HK-2 (cell line): ENCODE data around the gene XPO4.
"Not testable (repeated sequence)": the region's sequence is repeated elsewhere in the genome, so short reads cannot be mapped to it uniquely, and the experiment has no call there.

Source experiments
- DNase-seq: peaks from one replicate; pipeline ENCODE4 v3.0.0-alpha.2; 2018; ENCODE audit not compliant: unreplicated experiment

Gene XPO4

DNA sequence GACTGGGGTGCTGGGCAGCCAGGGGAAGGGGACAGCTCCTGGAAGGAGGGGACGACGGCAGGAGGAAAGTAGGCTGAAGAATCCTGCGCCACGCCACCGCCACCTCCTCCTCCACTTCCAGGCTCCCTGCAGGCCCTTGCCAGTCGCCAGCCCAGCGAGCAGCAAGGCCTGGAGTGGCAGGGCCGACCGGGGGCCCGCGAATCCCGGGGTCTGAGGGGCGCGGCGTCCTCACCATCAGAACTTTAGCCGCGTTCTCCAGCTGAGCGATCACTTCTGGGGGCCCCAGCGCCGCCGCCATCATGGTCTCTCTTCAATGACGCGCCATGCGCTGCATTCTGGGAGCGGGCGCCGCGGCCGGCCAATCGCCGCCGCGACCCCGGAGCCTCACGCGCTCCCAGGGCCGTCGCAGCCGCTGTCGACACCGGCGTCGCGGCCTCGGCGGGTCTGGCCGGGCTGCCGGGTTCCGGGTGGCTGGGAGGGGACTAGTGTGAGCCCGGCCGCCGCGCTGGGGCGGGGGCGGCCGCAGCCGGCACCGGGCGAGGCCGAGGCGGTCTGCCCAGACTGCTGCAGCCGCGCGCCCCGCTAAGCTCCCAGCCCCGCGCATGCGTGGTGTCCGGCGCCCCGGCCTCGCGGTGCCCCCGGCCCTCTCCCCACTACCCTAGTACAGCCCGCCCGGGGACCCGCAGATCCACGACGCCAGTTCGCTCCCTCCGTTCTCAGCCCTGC, at the start of gene XPO4:
Gene XPO4, minus strand, starts transcription at position 309 of the 726 bp plus-strand sequence. Its CDS starts 8 bp downstream, at position 301.
- peak; percentile 72 for DNase-seq

DNA sequence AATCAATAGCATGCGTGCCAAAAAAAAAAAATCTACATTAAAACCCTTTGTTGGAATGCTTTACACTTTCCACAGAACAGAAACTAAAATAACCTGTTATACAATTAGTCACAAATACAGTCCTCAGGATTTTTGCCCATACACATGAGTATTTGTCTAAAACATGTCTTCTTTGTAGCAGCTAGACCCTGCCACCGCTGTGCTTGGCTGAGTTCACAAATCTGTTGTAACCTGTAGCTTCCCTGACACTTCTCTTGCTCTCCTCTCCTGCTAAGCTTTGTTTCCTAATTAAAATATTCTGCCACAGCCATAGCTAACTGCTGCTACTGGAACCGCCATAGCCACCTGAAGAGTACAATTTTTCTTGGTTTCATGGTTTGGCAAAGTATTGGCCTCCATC, 45.5 kb upstream of the XPO4 start:
- not testable (repeated sequence) for DNase-seq

DNA sequence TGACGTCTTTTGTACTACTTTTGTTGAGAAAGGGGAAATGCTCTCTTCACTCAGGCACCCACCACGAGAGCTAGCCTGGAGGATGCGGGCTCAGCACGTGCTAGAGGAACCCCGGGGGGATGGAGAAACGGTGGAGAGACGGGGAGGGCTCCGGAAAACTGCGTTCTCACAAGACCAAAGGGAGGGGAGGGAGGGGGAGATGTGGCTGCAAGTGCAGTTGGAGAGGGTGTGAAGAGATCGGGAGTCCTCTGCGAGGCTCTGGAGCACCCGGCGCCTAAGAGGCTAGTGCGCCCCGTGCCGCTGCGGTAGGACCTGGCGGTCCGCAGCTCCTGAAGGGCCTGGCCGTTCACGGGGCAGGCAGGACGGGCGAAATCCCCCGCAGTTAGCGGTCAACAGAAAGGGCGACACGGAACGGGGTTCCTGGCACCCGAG, 43.4 kb upstream of the XPO4 start:
- DNase-seq, result no peak

DNA sequence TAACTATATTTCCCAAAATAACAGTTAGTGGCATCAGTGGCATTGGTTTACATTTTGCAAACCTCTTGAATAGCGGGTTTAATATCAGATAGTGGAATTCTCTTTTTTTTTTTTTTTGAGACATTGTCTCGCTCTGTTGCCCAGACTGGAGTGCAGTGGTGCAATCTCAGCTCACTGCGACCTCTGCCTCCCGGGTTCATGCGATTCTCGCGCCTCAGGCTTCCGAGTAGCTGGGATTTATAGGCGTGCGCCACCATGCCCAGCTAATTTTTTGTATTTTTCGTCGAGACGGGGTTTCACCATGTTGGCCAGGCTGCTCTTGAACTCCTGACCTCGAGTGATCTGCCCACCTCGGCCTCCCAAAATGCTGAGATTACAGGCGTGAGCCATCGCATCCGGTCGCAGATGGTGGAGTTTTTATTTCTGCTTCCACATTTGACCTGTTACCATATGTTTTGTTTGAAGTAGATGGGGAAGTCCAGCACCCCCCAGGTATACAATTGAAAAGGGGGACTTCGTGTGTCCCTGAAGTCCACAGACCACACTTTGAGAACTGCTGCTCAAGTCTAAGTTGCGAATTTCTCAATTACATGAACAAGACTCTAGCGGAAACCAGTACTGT, 40.5 kb upstream of the XPO4 start:
- peak; percentile 8 for DNase-seq

DNA sequence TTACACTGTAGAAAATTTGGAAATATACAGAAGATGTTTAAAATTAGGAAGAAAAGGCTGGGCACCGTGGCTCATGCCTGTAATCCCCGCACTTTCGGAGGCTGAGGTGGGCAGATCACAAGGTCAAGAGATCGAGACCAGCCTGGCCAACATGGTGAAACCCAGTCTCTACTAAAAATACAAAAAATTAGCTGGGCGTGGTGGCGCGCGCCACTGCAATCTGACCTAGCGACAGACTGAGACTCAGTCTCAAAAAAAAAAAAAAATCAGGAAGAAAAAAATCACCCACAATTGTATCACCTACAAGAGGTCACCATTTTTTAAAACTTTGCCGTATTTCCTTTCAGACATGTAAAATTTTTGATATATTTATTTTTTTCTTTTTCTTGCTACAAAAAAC, 38.0 kb upstream of the XPO4 start:
- not testable (repeated sequence) for DNase-seq

DNA sequence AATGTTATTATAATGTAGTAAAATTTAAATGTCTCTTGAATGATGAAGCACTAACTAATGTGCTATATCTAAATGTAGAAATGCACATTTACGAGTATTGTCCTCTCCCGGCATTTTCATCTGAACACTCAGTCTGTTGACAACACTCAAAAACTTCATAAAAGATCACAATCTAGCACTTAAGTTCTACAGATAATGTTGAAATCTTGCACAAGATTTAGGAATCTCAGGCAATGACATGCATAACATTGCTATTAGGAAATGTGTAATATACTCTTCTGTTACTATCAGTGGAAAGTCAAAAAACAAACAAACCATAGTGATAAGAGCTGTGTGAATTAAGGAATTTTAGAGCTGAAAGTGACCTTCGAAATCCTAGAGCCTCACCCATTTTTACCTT, 37.5 kb upstream of the XPO4 start:
- DNase-seq, result no peak

DNA sequence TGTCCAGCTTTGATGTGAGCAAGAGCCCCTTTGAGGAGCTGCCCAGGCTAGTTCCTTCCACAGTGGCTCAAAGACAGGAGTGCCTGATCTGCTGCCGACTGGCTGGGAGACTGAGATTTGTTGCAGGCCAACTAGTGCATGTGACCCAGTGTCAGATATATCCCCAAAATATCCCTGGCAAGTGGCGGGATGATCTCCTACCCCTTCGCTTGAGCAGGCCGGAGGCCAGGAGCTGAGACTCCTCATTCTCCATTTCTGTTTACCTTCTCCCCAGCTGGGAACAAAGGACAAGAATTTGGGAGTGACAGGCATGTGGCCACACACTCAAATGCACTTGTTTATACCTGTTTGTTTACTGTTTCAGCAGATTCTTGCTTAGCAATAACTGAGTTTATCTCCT, 37.1 kb upstream of the XPO4 start:
- DNase-seq, result no peak

DNA sequence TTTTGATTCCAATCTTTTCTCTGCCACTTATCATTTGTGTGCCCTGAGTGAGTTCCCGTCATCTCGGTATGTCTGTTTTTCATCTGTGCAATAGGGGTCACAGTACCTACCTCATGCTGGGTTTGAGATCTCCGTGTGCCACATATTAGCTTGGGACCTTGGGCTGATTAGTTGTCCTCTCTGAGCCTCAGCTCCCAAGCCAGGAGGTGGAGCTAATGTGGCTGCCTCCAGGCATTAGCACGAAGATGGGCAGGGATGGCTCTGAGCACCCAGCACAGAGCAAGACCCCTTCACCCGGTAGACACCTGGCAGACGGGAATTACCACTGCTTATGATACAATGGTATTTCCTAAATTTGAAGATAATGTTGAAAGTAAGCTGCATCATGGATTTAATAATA, 35.8 kb upstream of the XPO4 start:
- DNase-seq, result no peak

DNA sequence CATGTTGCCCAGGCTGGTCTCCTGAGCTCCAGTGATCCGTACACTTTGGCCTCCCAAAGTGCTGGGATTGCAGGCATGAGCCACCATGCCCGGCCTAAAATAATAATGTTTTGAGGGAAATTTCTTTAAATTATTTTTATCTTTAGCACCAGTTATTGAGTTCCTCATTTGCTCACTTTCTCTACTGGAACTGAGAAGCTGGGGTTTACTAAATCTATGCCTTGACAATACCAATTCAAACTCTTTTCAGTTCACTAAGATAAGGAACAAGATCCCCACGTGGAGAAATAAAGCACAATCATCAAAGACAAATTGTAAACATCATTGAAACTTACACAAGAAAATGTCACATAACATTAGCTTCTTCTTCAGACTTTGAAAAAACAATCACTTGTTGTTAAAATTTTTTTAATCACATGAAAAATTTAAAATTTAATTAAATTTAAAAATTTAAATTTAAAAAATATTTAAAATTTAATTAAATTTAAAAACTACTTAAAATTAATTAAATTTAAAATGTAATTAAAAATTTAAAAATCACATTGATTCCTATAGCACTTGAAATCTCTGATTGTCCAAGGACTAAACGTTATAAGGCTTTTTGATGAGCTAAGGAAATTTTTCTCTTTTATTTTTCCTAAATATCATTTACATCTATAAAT, 25.2 kb upstream of the XPO4 start:
- DNase-seq, result no peak

DNA sequence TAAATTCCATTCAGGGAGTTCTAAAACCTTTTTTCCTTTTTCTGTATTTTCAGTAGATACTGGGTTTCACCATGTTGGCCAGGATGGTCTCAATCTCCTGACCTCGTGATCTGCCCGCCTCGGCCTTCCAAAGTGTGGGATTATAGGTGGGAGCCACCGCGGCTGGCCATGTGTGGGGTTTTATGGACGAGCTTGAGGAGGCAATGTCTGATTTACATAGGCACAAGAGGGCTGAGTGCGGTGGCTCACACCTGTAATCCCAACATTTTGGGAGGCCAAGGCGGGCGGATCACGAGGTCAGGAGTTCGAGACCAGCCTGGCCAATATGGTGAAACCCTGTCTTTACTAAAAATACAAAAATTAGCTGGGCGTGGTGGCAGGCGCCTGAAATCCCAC, 22.8 kb upstream of the XPO4 start:
- DNase-seq, result not testable (repeated sequence)

DNA sequence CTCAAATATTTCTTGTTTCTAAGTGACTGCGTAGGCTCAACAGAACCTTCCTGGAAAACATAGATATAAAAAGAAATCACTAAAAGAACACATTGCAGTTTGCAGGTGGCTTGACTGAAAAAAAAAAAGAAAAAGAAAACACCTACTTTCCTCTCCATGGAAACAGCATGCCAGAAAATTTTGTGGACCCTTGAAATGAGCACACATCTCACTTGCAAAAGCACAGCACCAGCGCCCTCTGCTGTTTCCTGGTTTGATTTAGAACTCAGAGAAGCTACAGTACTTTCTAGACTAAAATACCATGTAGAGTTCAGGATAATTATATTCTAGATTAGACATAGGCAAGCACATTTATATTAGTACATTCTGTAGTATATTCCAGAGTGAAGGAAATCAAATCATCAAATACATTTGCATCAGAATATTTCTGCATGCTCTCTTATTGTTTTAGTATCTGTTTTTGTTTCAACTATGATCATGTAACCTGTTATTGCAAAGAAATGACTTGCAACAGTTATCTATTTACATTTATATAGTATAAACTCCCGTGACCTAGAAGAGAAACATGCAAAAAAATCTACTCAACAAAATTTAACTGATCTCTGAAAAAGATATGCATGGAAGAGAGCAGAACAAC, 22.3 kb upstream of the XPO4 start:
- DNase-seq, result peak; percentile 33

DNA sequence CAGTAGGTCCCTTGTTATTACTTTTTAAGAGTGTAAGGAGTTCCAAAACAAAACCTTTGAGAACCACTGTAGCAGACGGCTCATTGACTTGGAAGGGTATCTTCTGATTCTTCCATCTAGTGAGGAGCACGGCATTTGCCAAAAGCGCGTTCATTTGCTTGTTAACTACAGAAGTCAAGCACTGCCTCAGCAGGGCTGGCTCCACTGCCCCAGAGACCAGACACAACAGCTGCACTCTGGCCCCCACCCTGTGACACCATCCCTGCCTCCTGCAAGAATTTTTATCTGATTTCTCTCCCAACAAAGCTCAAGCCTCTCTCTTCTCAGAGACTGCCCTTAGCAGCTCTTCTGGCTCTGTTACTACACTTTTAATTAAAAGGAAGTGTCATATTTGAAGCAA, 20.7 kb upstream of the XPO4 start:
- no peak for DNase-seq

DNA sequence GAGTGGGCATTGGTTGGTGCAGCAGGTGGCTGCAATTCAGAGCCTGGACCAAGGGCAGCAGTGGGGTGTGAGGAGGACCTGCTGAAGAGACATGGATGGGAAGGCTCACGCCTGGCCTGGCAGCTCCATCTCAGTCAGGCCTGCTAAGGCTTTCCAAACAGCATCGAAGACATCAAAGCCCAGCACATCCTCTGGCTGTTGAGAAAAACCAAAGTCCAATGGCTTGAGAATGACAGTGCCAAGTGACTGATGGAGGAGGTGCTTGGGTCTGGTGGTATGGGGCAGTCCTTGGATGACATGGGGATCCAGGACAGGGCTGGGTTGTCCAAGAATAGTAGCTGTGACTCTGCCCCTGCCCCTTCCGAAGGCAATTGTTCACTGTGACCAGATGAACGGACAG, 19.0 kb upstream of the XPO4 start:
- DNase-seq, result no peak

DNA sequence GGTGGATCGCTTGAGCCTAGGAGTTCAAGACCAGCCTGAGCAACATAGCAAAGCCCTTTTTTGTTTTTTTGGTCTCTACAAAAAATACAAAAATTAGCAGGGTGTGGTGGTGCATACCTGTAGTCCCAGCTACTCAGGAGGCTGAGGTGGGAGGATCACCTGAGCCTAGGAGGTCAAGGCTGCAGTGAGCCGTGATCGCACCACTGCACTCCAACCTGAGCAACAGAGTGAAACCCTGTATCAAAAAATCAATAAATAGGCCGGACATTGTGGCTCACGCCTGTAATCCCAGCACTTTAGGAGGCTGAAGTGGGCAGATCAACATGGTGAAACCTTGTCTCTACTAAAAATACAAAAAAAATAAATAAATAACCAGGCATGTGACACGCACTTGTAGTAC, 13.1 kb upstream of the XPO4 start:
- not testable (repeated sequence) for DNase-seq

DNA sequence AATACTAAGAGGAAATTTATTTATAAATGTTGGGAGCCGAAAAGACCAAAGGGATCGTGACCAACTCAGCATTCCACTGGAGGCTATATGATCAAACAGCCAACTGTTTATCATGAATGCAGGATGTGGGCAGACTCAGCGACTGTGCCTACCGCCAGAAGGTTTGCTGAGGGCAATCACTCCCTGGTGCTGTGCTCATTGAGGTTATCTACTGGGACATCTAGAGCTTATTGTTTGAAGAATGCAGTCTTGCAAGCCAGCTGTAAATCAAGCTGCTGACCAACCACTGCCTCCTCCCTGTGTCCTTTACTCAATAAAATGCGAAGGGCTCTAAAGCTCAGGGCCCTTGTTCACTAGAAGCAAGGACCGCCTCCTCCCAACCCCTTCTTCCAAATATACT, 8.5 kb upstream of the XPO4 start:
- no peak for DNase-seq

DNA sequence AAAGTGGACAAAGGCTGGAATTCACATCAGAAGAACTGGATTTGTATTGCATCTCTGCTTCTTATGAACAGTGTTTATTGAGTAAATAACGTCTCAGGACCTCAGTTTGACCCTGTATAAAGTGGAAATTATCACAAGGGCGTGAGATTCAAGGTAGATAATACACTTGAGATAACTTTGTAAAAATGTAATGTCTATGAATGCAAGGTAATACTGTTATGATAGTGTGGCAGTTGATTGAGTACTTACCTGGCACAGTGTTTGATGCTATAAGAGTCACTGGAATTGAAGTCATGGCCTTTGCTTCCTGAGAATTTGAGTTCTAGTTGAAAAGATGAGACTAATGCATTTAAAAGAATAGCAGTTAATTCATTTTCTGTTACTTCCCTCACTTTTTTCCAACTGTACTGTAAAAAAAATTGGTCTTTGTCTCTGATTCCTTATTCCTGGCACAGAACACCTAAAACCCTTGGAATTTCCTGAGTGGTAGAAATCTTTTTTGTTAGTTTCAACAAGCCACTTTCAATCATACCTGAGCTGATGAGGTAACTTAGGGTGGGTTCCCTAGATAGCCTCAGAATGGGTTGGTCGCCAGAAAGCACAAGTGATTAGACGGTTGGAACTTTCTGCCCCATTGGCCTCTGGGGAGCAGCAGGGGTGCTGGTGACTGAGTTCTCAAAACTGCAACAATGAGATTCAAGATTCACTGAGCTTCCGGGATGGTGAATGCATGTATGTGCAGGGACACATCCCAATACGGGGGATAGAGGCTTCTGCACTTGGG, 6.4 kb upstream of the XPO4 start:
- no peak for DNase-seq

DNA sequence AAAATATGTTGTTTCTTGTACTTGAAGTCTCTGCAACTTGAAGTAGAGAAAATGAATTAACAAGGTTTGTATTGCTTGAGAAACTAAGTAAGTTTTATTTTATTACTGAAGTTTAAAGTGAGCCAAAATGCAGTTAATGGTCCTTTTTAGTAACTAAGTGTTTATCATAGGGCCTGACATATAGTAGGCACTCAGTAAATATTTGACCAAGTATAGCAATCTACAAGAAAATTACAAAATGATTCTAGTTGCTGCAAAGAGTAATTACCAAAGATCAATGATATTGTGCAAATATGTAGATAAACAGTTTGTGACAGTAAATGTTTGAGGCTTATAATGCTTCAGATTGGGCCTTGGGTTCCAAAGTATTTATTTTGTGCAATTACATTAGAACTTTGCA, 2.4 kb upstream of the XPO4 start:
- no peak for DNase-seq

DNA sequence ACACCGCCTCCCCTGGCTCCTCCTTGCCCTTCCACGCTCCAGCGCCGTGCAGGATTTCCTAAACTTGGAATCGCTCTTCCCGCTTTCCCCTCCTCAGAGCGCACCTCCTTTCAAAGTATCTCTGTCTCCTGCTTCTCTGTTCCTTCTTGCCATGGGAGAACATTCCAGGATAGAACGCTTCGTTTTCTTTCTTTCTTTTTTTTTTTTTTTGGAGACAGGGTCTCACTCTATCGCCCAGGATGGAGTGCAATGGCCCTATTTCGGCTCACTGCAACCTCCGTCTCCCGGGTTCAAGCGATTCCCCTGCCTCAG, 574 bp upstream of the XPO4 start:
- DNase-seq, result no peak

DNA sequence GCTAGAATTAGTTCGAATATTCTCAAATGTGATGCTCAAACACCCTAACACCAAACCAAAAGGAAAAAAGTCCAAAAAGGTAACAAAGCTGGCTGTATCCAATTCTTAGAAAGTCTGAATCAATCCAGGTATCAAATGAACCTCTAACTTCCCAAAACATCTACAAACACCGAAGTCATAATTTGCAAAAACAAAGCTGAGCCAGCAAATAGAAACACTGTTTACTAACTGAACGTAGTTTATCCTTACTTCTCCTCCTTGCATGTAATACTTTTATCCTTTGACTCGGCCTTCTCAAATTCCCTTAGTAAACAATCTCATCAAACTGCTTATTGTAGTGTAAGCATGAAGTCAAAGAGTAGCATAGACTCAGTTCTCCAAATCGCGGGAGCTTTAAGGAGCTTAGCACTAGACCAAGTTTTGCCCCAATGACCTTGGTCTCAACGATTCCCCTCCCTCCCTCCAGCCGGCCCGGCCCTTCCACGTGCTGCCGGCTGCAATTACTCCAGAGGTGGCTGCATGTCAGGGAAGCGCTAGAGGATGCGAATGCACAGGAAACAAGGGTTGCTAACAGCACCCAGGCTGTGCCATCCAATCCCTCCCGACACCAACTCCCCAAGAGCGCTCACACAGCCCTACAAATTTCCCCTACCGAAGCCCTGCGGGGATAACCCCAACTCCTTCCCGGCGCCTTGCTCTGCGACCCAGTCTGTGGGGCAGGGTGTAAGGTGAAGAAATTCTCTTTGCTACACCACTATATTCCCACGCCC, 693 bp downstream of the XPO4 start:
- DNase-seq, result peak; percentile 40

DNA sequence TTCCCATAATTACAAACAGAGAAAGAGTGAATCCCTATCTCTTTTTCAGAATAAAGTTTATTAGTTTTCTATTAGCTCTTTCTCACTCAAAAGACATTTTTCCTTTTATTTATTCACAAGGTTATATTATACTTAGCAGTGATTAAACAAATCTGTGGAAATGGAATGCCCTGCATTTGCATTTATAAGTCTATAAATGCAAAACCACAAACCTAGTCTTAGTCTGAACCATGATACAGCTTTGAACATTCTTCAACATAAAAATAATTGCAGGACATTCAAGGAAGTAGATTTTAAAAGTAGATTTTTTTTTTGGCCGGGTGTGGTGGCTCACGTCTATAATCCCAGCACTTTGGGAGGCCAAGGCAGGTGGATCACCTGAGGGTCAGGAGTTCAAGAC, 8.3 kb downstream of the XPO4 start:
- DNase-seq, result no peak

DNA sequence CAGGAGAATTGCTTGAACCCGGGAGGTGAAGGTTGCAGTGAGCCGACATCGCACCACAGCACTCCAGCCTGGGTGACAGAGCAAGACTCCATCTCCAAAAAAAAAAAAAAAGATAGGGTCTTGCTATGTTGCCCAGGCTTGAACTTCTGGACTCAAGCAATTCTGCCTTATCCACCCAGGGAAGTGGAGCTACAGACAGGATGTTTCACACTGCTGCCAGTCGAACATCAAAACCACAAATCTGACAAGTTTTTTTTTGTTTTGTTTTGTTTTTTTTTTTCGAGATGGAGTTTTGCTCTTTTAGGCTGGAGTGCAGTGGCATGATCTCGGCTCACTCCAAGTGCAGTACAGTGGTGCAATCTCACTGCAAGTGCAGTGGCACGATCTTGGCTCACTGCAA, 10.8 kb downstream of the XPO4 start:
- no peak for DNase-seq
